Psoas muscle (tissue), 8 donors: ENCODE results near the gene CCDC88C. TPM values are rescaled to one million over a fixed set of nuclear protein-coding genes. Genes with fewer than 3 reads are reported as not detected.

ENCODE experiments used
- ATAC-seq, 4 donors: fragments of 200-7000 bp; cut with Tn5 transposase; one replicate each; pipeline ENCODE4 v1.9.1; 2020; ENCODE audit warnings: moderate library complexity in 3 of 4, mild to moderate bottlenecking in 2 of 4
- DNase-seq, 2 donors: peaks; one replicate each; pipeline ENCODE4 v3.0.0-alpha.2; 2020
- H3K27ac ChIP-seq: fragments of 200-600 bp; one replicate; pipeline ENCODE4 v1.8.0; 2022
- H3K27me3 ChIP-seq, 3 donors: fragments of 200-600 bp in 1 of 3; one replicate each; pipeline versions ENCODE4 v1.6.1 to v1.8.0; 2013 to 2022; ENCODE audit warnings: low read length in 2 of 3, mild to moderate bottlenecking in 2 of 3, moderate library complexity in 1 of 3; ENCODE audit not compliant: insufficient read depth in 3 of 3
- H3K36me3 ChIP-seq, 2 donors: fragments of 200-600 bp in 1 of 2; one replicate each; pipeline versions ENCODE4 v1.6.1 to v1.8.0; 2013 to 2022; ENCODE audit warnings: low read depth in 1 of 2, mild to moderate bottlenecking in 1 of 2, moderate library complexity in 1 of 2; ENCODE audit not compliant: insufficient read depth in 1 of 2
- H3K4me1 ChIP-seq: fragments of 200-600 bp; one replicate; pipeline ENCODE4 v1.8.0; 2022
- H3K4me3 ChIP-seq: fragments of 200-600 bp; one replicate; pipeline ENCODE4 v1.8.0; 2022; ENCODE audit warnings: mild to moderate bottlenecking
- H3K9me3 ChIP-seq: fragments of 200-600 bp; one replicate; pipeline ENCODE4 v1.8.0; 2022
- CTCF ChIP-seq: fragments of 200-600 bp; IDR thresholded peaks from one replicate; pipeline ENCODE4 v1.8.0; 2022; ENCODE audit warnings: antibody characterized with exemption
- whole genome bisulfite sequencing, 3 donors: extraction: QIAGEN DNeasy Blood & Tissue Kit; methylation state at CpG; one replicate each; pipeline versions ENCODE4 v1.1.6 to v1.1.7; 2013; 5-methylcytosine and 5-hydroxymethylcytosine counted together
- intact Hi-C, 2 donors: fragments of 100-400 bp; cut with DNase I; formaldehyde crosslinking; loops; one replicate each; pipeline versions ENCODE4 v1.11.0 to v1.14.2; 2022
- polyA plus RNA-seq, 3 donors: library from polyadenylated mRNA; stranded (reverse); fragments of 200-250 nt; gene quantifications; one replicate each; pipeline ENCODE4 v1.2.3, GENCODE V29; 2013
- total RNA-seq, 4 donors: library from RNA; stranded (reverse); fragmentation: NEBNext Ultra II Directional in 2 of 4; extraction: Animal tissue kit (Norgen Biotek cat#: 25700) in 2 of 4; gene quantifications; one replicate each; pipeline versions ENCODE4 v1.2.1 to v1.2.4, GENCODE V29; 2021 to 2023
- donor health status: healthy with polysubstance abuse.
- donor health status: DM: no; HTN: no; CAD: no; lungs with moderate emphysema.
- donor health status: Bipolar disorder and iron deficiency.
- donor health status: healthy.
- donor health status: DM: yes; HTN: yes; CAD: no.
- donor health status: DM: no; HTN: no; CAD: no.
- donor health status: DM: no; HTN: no; CAD: no.
- donor health status: DM: yes; HTN: yes; CAD: no.

Gene CCDC88C
- total and polyA plus RNA-seq, 7 donors, result 0.49 to 3.9 (median 2.4) TPM

DNA sequence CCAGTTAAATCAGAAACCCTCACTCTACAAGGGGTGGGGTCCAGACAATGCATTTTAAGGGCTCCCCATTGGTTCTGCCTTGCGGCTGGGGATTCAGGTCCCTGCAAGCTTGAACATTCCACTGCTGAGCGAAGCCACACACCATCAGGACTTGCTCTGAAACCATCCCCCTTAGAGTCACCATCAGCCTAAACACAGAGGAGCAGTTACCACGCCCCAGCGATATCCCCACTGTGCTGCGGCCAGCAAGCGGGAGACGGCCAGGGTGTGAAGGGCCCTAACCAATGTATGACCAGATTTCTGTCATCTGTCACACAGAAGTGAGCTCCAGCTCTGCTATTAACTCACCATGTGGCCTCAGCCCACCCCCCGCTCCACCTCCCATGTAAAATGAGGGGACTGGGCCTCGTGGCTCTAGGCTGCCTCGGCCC lies 29.7 kb downstream of the CCDC88C start:
- Histone ChIP-seq H3K4me1 (no peaks in the 10 kb centered on the region), H3K27ac (no peak overlapping the region), H3K27me3 (peaks cover 0 to 3% (median 0%) of the 10 kb centered on the region in 3 donors), H3K4me3 (no peak overlapping the region), H3K36me3 (no peaks in the 10 kb centered on the region), H3K9me3 (no peaks in the 10 kb centered on the region)
- WGBS, 3 donors, result 86 to 93% (median 88%) methylated on average over 10 of the region's 10 CpGs
- no peak for TF ChIP-seq CTCF
- intact Hi-C loops, result no loop called here
- ATAC-seq (no peak), DNase-seq (no peak)

GRCh38 chr14:91387169-91387835 lies 30.3 kb downstream of the CCDC88C start:
- TF ChIP-seq CTCF, result no peak
- peaks cover 0 to 3% (median 0%) of the 10 kb centered on the region in 3 donors for H3K27me3 ChIP-seq
- H3K9me3 ChIP-seq, result no peaks in the 10 kb centered on the region
- no peaks in the 10 kb centered on the region for H3K36me3 ChIP-seq
- no peak overlapping the region for H3K4me3 ChIP-seq
- ATAC-seq (no peak), DNase-seq (peak in 1 of 2 donors; percentile 26)
- intact Hi-C loops, result no loop called here
- H3K27ac ChIP-seq, result no peak overlapping the region
- WGBS, 3 donors, result 46 to 57% (median 46%) methylated on average over 19 of the region's 19 CpGs
- no peaks in the 10 kb centered on the region for H3K4me1 ChIP-seq

DNA sequence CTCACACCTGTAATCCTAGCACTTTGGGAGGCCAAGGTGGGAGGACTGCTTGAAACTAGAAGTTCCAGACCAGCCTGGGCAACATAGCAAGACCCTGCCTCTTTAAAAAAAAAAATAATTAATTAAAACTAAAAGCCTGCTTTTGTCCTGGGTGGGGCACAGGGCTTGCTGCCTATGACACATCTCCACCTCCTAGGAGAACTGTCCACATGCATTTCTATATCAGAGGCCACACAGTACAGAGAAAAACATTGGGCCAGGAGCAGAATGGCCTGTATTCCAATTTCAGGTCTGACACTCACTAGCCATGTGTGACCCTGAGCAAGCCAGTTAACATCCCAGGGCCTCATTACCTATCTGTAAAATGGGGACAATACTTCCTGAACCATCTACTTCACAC lies 31.9 kb downstream of the CCDC88C start:
- intact Hi-C loops, result no loop called here
- ATAC-seq (no peak), DNase-seq (no peak)
- no peak for TF ChIP-seq CTCF
- Histone ChIP-seq H3K4me3 (no peak overlapping the region), H3K27ac (no peak overlapping the region), H3K9me3 (no peaks in the 10 kb centered on the region), H3K4me1 (no peaks in the 10 kb centered on the region), H3K36me3 (no peaks in the 10 kb centered on the region), H3K27me3 (peaks cover 0 to 3% (median 0%) of the 10 kb centered on the region in 3 donors)

GRCh38 chr14:91385224-91385623 lies 32.4 kb downstream of the CCDC88C start:
- 96% methylated on average over 9 of the region's 9 CpGs for WGBS, 3 donors
- Histone ChIP-seq H3K27me3 (peaks cover 0 to 3% (median 0%) of the 10 kb centered on the region in 3 donors), H3K36me3 (no peaks in the 10 kb centered on the region), H3K27ac (no peak overlapping the region), H3K4me1 (no peaks in the 10 kb centered on the region), H3K4me3 (no peak overlapping the region), H3K9me3 (no peaks in the 10 kb centered on the region)
- DNase-seq, result no peak
- ATAC-seq, result no peak
- no peak for TF ChIP-seq CTCF
- intact Hi-C loops, result no loop called here

GRCh38 chr14:91383439-91383838 lies 34.2 kb downstream of the CCDC88C start:
- H3K36me3 ChIP-seq, result no peaks in the 10 kb centered on the region
- H3K4me1 ChIP-seq, result no peaks in the 10 kb centered on the region
- H3K27ac ChIP-seq, result no peak overlapping the region
- intact Hi-C loops, result no loop called here
- H3K27me3 ChIP-seq, result peaks cover 0 to 3% (median 0%) of the 10 kb centered on the region in 3 donors
- TF ChIP-seq CTCF, result no peak
- no peak for ATAC-seq
- DNase-seq, result peak in 1 of 2 donors; percentile 26
- H3K9me3 ChIP-seq, result no peaks in the 10 kb centered on the region
- 29 to 32% (median 30%) methylated on average over 6 to 7 of the region's 7 CpGs for WGBS, 3 donors
- no peak overlapping the region for H3K4me3 ChIP-seq
